ENCODE measurements around the gene NR3C2.

NR3C2 gene

GRCh38 chr4:148296498-148296897 is 145.7 kb downstream of the NR3C2 start:
- Histone ChIP-seq H3K9me2 (replicated peaks; ENCODE audit: insufficient read depth, low read length) (no peaks in the 10 kb centered on the region), H2AFZ (ENCODE audit: low read depth, low read length, severe bottlenecking) (no peak overlapping the region), H3K27ac (ENCODE audit: low read depth, low read length) (no peak overlapping the region), H3K9me3 (ENCODE audit: insufficient read depth, low read length) (peaks cover 13% of the 10 kb centered on the region; the same call in 1 of the 2 replicates), H3K4me2 (ENCODE audit: low read depth, low read length, poor library complexity, severe bottlenecking) (no peak overlapping the region), H3K36me3 (ENCODE audit: low read length) (no peaks in the 10 kb centered on the region), H3K9ac (ENCODE audit: low read length) (no peak overlapping the region), H3K79me2 (ENCODE audit: insufficient read depth, low read length) (no peaks in the 10 kb centered on the region), H4K20me1 (ENCODE audit: low read depth, low read length) (no peaks in the 10 kb centered on the region), H3F3A (ENCODE audit: insufficient read depth) (no peaks in the 10 kb centered on the region), H3K27me3 (ENCODE audit: low read length) (no peaks in the 10 kb centered on the region), H3K4me3 (ENCODE audit: insufficient read depth, low read length, poor library complexity, severe bottlenecking) (no peak overlapping the region)
- TF ChIP-seq EZH2phosphoT487 (conservative IDR thresholded peaks at IDR 0.05; ENCODE audit: low read length) (no peak), CTCF (IDR thresholded peaks at IDR 0.05; ENCODE audit: insufficient read depth, low read length, poor library complexity, severe bottlenecking) (no peak)

GRCh38 chr4:148295642-148296041 is 146.6 kb downstream of the NR3C2 start:
- Histone ChIP-seq H3K4me2 (ENCODE audit: low read depth, low read length, poor library complexity, severe bottlenecking) (no peak overlapping the region), H3K9ac (ENCODE audit: low read length) (no peak overlapping the region), H2AFZ (ENCODE audit: low read depth, low read length, severe bottlenecking) (no peak overlapping the region), H3F3A (ENCODE audit: insufficient read depth) (no peaks in the 10 kb centered on the region), H4K20me1 (ENCODE audit: low read depth, low read length) (no peaks in the 10 kb centered on the region), H3K9me3 (ENCODE audit: insufficient read depth, low read length) (peaks cover 7% of the 10 kb centered on the region; the same call in 1 of the 2 replicates), H3K4me3 (ENCODE audit: insufficient read depth, low read length, poor library complexity, severe bottlenecking) (no peak overlapping the region), H3K27me3 (ENCODE audit: low read length) (no peaks in the 10 kb centered on the region), H3K36me3 (ENCODE audit: low read length) (no peaks in the 10 kb centered on the region), H3K27ac (ENCODE audit: low read depth, low read length) (no peak overlapping the region), H3K9me2 (replicated peaks; ENCODE audit: insufficient read depth, low read length) (no peaks in the 10 kb centered on the region), H3K79me2 (ENCODE audit: insufficient read depth, low read length) (no peaks in the 10 kb centered on the region)
- TF ChIP-seq CTCF (IDR thresholded peaks at IDR 0.05; ENCODE audit: insufficient read depth, low read length, poor library complexity, severe bottlenecking) (no peak), EZH2phosphoT487 (conservative IDR thresholded peaks at IDR 0.05; ENCODE audit: low read length) (no peak)

GRCh38 chr4:148293571-148293970 is 148.6 kb downstream of the NR3C2 start:
- no peaks in the 10 kb centered on the region for H3K9me2 ChIP-seq (replicated peaks; ENCODE audit: insufficient read depth, low read length)
- H3K79me2 ChIP-seq (ENCODE audit: insufficient read depth, low read length), result no peaks in the 10 kb centered on the region
- no peak overlapping the region for H3K4me2 ChIP-seq (ENCODE audit: low read depth, low read length, poor library complexity, severe bottlenecking)

More at GRCh38 chr4:148293571-148293970, 148.6 kb downstream of the NR3C2 start:
- Histone ChIP-seq H3K4me3 (ENCODE audit: insufficient read depth, low read length, poor library complexity, severe bottlenecking) (no peak overlapping the region), H2AFZ (ENCODE audit: low read depth, low read length, severe bottlenecking) (no peak overlapping the region), H3K9me3 (ENCODE audit: insufficient read depth, low read length) (no peaks in the 10 kb centered on the region), H3K27ac (ENCODE audit: low read depth, low read length) (no peak overlapping the region), H3F3A (ENCODE audit: insufficient read depth) (no peaks in the 10 kb centered on the region), H3K27me3 (ENCODE audit: low read length) (no peaks in the 10 kb centered on the region), H3K36me3 (ENCODE audit: low read length) (no peaks in the 10 kb centered on the region), H3K9ac (ENCODE audit: low read length) (no peak overlapping the region), H4K20me1 (ENCODE audit: low read depth, low read length) (no peaks in the 10 kb centered on the region)
- TF ChIP-seq CTCF (IDR thresholded peaks at IDR 0.05; ENCODE audit: insufficient read depth, low read length, poor library complexity, severe bottlenecking) (no peak), EZH2phosphoT487 (conservative IDR thresholded peaks at IDR 0.05; ENCODE audit: low read length) (no peak)
